HCT116 (cell line): ENCODE measurements around the gene FNDC3B.

Experiments
- ATF3 ChIP-seq: IDR thresholded peaks from 2 replicates; pipeline ENCODE4 v1.6.1; 2012
- CTCF ChIP-seq, 3 experiments: fragments of 200-600 bp in 1 of 3; sonication (generic) in 1 of 3; IDR thresholded peaks in 2 of 3; conservative IDR thresholded peaks in 1 of 3; 2 replicates each; pipeline ENCODE4 v1.5.1; 2012 to 2017; ENCODE audit warnings: low read depth in 2 of 3, low read length in 2 of 3, antibody characterized with exemption in 1 of 3, borderline replicate concordance in 1 of 3, control low read depth in 1 of 3, mild to moderate bottlenecking in 1 of 3, mixed read lengths in 1 of 3, mixed run types in 1 of 3, moderate library complexity in 1 of 3; ENCODE audit not compliant: insufficient read depth in 1 of 3
- ELF1 ChIP-seq: IDR thresholded peaks from 2 replicates; pipeline ENCODE4 v1.6.1; 2012; ENCODE audit warnings: low read depth, borderline replicate concordance
- EZH2phosphoT487 ChIP-seq: fragments of 200-600 bp; IDR thresholded peaks from 2 replicates; pipeline ENCODE4 v1.6.1; 2018; ENCODE audit warnings: antibody characterized with exemption, borderline replicate concordance
- POLR2A ChIP-seq: IDR thresholded peaks from 2 replicates; pipeline ENCODE4 v1.7.0; 2011; ENCODE audit warnings: borderline replicate concordance; ENCODE audit not compliant: insufficient read depth, insufficient read length; ENCODE audit errors: extremely low read depth
- POLR2AphosphoS5 ChIP-seq: IDR thresholded peaks from 2 replicates; pipeline ENCODE4 v1.6.1; 2011; ENCODE audit warnings: mild to moderate bottlenecking, low read depth, low read length, moderate library complexity
- RAD21 ChIP-seq: IDR thresholded peaks from 2 replicates; pipeline ENCODE4 v1.6.1; 2012; ENCODE audit warnings: low read depth, mild to moderate bottlenecking
- REST ChIP-seq: IDR thresholded peaks from 2 replicates; pipeline ENCODE4 v1.6.1; 2012; ENCODE audit warnings: low read depth
- SP1 ChIP-seq: IDR thresholded peaks from 2 replicates; pipeline ENCODE4 v1.6.1; 2012; ENCODE audit warnings: low read depth
- SRF ChIP-seq: IDR thresholded peaks from 2 replicates; pipeline ENCODE4 v1.6.1; 2012; ENCODE audit warnings: low read depth
- TCF7L2 ChIP-seq: IDR thresholded peaks from 2 replicates; pipeline ENCODE4 v1.7.0; 2011; ENCODE audit warnings: borderline replicate concordance, inconsistent platforms; ENCODE audit not compliant: insufficient read depth, insufficient read length; ENCODE audit errors: extremely low read depth
- YY1 ChIP-seq: IDR thresholded peaks from 2 replicates; pipeline ENCODE4 v1.6.1; 2011; ENCODE audit warnings: low read length, low read depth, moderate library complexity, mild to moderate bottlenecking; ENCODE audit not compliant: insufficient replicate concordance; ENCODE audit errors: extremely low read depth
- ZBTB33 ChIP-seq: IDR thresholded peaks from 2 replicates; pipeline ENCODE4 v1.6.1; 2011; ENCODE audit warnings: mild to moderate bottlenecking, low read length, moderate library complexity; ENCODE audit not compliant: insufficient replicate concordance; ENCODE audit errors: extremely low read depth
- ZNF274 ChIP-seq: fragments of 200-500 bp; sonication (Bioruptor generic); IDR thresholded peaks from 2 replicates; pipeline ENCODE4 v1.6.1; 2014; ENCODE audit warnings: mild to moderate bottlenecking, low read depth, low read length, inconsistent platforms

- TF ChIP-seq CTCF (IDR thresholded peaks at IDR 0.05 in 2 of 3, conservative IDR thresholded peaks at IDR 0.05 in 1 of 3; ENCODE audit: borderline replicate concordance in 1 of 3, insufficient read depth in 1 of 3, low read depth in 2 of 3, low read length in 2 of 3) (no peak), TCF7L2 (no peak), RAD21 (no peak), ATF3 (no peak), SP1 (no peak), REST (no peak), ZNF274 (no peak), SRF (no peak), POLR2A (no peak), ZBTB33 (no peak), ELF1 (no peak), EZH2phosphoT487 (no peak), YY1 (no peak), POLR2AphosphoS5 (no peak)
Observed at GRCh38 chr3:172285844-172286243, 246.5 kb downstream of the FNDC3B start.
